Smooth muscle cell (in vitro differentiated cells): ENCODE results near the gene MARCHF5. TPM values are rescaled to one million over a fixed set of nuclear protein-coding genes. Genes with fewer than 3 reads are reported as not detected.
"Not testable (repeated sequence)": the region's sequence is repeated elsewhere in the genome, so short reads cannot be mapped to it uniquely, and the experiment has no call there.

Experiments
- DNase-seq: peaks from one replicate; lab custom pipeline; 2025; ENCODE audit not compliant: unreplicated experiment; lab: John Stamatoyannopoulos, UW
- H2AFZ ChIP-seq: fragments of 200-600 bp; sonication (generic); 2 replicates; pipeline ENCODE4 v1.6.0; 2016; ENCODE audit warnings: antibody characterized with exemption, low read depth, mild to moderate bottlenecking
- H3F3A ChIP-seq: fragments of 200-600 bp; sonication (generic); 2 replicates; pipeline ENCODE4 v1.6.0; 2017; ENCODE audit warnings: antibody characterized with exemption, low read depth
- H3K27ac ChIP-seq: fragments of 200-600 bp; sonication (generic); 2 replicates; pipeline ENCODE4 v1.5.1; 2016; ENCODE audit warnings: low read depth, mild to moderate bottlenecking
- H3K27me3 ChIP-seq: fragments of 200-600 bp; sonication (generic); 2 replicates; pipeline ENCODE4 v1.6.1; 2016; ENCODE audit warnings: low read depth, mild to moderate bottlenecking
- H3K36me3 ChIP-seq: fragments of 200-600 bp; sonication (generic); 2 replicates; pipeline ENCODE4 v1.5.1; 2016; ENCODE audit warnings: low read depth
- H3K4me1 ChIP-seq: fragments of 200-600 bp; sonication (generic); 2 replicates; pipeline ENCODE4 v1.5.1; 2016; ENCODE audit warnings: low read depth
- H3K4me2 ChIP-seq: fragments of 200-600 bp; sonication (generic); 2 replicates; pipeline ENCODE4 v1.6.0; 2016; ENCODE audit warnings: mild to moderate bottlenecking
- H3K4me3 ChIP-seq: fragments of 200-600 bp; sonication (generic); 2 replicates; pipeline ENCODE4 v1.5.1; 2016; ENCODE audit warnings: mild to moderate bottlenecking
- H3K79me2 ChIP-seq: fragments of 200-600 bp; sonication (generic); 2 replicates; pipeline ENCODE4 v1.6.0; 2016; ENCODE audit warnings: low read depth, mild to moderate bottlenecking
- H3K9ac ChIP-seq: fragments of 200-600 bp; sonication (generic); 2 replicates; pipeline ENCODE4 v1.6.0; 2016; ENCODE audit warnings: low read depth
- H3K9me3 ChIP-seq: fragments of 200-600 bp; sonication (generic); replicated peaks from 2 replicates; pipeline ENCODE4 v1.5.1; 2016; ENCODE audit warnings: low read depth
- H4K20me1 ChIP-seq: fragments of 200-600 bp; sonication (generic); 2 replicates; pipeline ENCODE4 v1.6.0; 2016; ENCODE audit warnings: low read depth
- CTCF ChIP-seq: fragments of 200-600 bp; sonication (generic); IDR thresholded peaks from 2 replicates; pipeline ENCODE4 v1.5.1; 2017; ENCODE audit warnings: borderline replicate concordance, mild to moderate bottlenecking, antibody characterized with exemption; ENCODE audit not compliant: insufficient read depth, poor library complexity, severe bottlenecking
- WGBS: methylation state at CpG from one replicate; pipeline ENCODE4 v1.1.7; 2016; ENCODE audit warnings: low lambda C conversion rate; 5-methylcytosine and 5-hydroxymethylcytosine counted together
- polyA plus RNA-seq: library from polyadenylated mRNA; unstranded; fragments of >200 nt; fragmentation: Nextera tagmentation; extraction: Ambion mirVana; gene quantifications from 2 replicates; pipeline ENCODE4 v1.2.1, GENCODE V29; 2016
- total RNA-seq: library from RNA; depleted of rRNA; stranded (reverse); fragments of >200 nt; gene quantifications from 2 replicates; pipeline ENCODE4 v1.2.3, GENCODE V29; 2014

The MARCHF5 gene
- total and polyA plus RNA-seq, 2 experiments from 2014 or later = 19.6 to 46.8 TPM

DNA sequence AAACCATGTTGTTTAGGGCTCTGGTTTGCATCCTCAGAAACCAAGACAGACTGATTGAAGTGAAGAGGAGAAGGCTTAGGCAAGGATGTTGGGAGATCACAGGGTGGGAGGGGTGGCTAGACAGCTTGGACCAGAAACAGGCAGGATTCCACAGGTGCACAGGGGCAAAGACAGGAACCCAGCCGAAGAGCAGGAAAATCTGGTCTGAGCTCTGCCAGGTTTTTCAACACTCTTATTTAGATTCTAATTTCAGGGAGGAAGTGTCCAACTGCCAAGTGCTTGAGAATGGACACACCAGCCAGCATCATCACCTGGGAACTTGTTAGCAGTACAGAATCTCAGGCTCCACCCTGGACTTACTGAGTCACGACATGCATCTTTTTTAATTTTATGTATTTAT is 93.8 kb downstream of the MARCHF5 start:
- 84% methylated on average over 2 of the region's 2 CpGs for WGBS
- H3K9me3 ChIP-seq = no peaks in the 10 kb centered on the region
- no peaks in the 10 kb centered on the region for H4K20me1 ChIP-seq
- H3K4me1 ChIP-seq = no peaks in the 10 kb centered on the region
- no peak overlapping the region for H3K4me2 ChIP-seq
- H3K4me3 ChIP-seq = no peak overlapping the region
- no peaks in the 10 kb centered on the region for H3K79me2 ChIP-seq
- no peak for TF ChIP-seq CTCF
- no peak overlapping the region for H3K27ac ChIP-seq
- H3K36me3 ChIP-seq = no peaks in the 10 kb centered on the region
- no peak for DNase-seq
- H3F3A ChIP-seq = no peaks in the 10 kb centered on the region
- no peak overlapping the region for H3K9ac ChIP-seq
- H3K27me3 ChIP-seq = no peaks in the 10 kb centered on the region
- no peak overlapping the region for H2AFZ ChIP-seq

DNA sequence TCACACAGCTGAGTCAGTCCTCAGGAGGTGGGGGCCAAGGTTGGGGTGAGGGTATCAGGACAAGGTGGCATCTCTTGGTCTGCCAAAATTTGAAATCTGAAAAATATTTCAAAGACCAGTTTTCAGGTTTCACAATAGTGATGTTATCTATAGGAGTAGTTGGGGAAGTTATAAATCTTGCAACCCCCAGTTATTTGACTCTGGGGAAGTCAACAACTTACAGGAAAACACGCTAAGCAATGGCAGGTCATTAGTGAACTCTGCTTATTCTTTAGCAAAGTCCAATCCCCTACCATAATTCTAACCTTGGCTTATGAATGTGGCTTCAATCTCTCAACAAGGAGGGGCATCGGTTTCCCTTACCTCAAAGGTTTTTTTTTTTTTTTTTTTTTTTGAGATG is 94.9 kb downstream of the MARCHF5 start:
- no peak overlapping the region for H3K4me3 ChIP-seq
- no peaks in the 10 kb centered on the region for H4K20me1 ChIP-seq
- no peaks in the 10 kb centered on the region for H3F3A ChIP-seq
- H3K4me1 ChIP-seq = no peaks in the 10 kb centered on the region
- WGBS = 94% methylated on average over 2 of the region's 2 CpGs
- no peak overlapping the region for H3K9ac ChIP-seq
- no peaks in the 10 kb centered on the region for H3K36me3 ChIP-seq
- no peak for DNase-seq
- no peak overlapping the region for H3K4me2 ChIP-seq
- H3K27ac ChIP-seq = no peak overlapping the region
- TF ChIP-seq CTCF = no peak
- no peaks in the 10 kb centered on the region for H3K9me3 ChIP-seq
- H2AFZ ChIP-seq = no peak overlapping the region
- H3K79me2 ChIP-seq = no peaks in the 10 kb centered on the region
- no peaks in the 10 kb centered on the region for H3K27me3 ChIP-seq

GRCh38 chr10:92387289-92387940 is 96.4 kb downstream of the MARCHF5 start:
- no peak overlapping the region for H3K4me3 ChIP-seq
- no peaks in the 10 kb centered on the region for H4K20me1 ChIP-seq
- H3K4me2 ChIP-seq = no peak overlapping the region
- H3K27ac ChIP-seq = no peak overlapping the region
- H3K36me3 ChIP-seq = no peaks in the 10 kb centered on the region
- no peak for DNase-seq
- no peak for TF ChIP-seq CTCF
- H2AFZ ChIP-seq = no peak overlapping the region
- 46% methylated on average over 11 of the region's 11 CpGs for WGBS
- no peaks in the 10 kb centered on the region for H3K9me3 ChIP-seq
- no peaks in the 10 kb centered on the region for H3F3A ChIP-seq
- no peaks in the 10 kb centered on the region for H3K79me2 ChIP-seq
- no peaks in the 10 kb centered on the region for H3K4me1 ChIP-seq
- no peaks in the 10 kb centered on the region for H3K27me3 ChIP-seq
- H3K9ac ChIP-seq = no peak overlapping the region

- not testable (repeated sequence) for H3K27ac ChIP-seq, H3K9ac ChIP-seq, H3K4me3 ChIP-seq, H3K36me3 ChIP-seq, H3K4me1 ChIP-seq, H2AFZ ChIP-seq, H4K20me1 ChIP-seq, H3K9me3 ChIP-seq, H3K27me3 ChIP-seq, H3K4me2 ChIP-seq, DNase-seq, H3F3A ChIP-seq, H3K79me2 ChIP-seq
- 100% methylated on average over 1 of the region's 1 CpG for whole genome bisulfite sequencing
Measured at GRCh38 chr10:92393173-92393572, 102.2 kb downstream of the MARCHF5 start.
